Brain microvascular endothelial cell (primary cell): ENCODE results near the gene ADCYAP1R1.

Source experiments
- DNase-seq: peaks from one replicate; pipeline ENCODE4 v3.0.0-alpha.2; 2020
- H3K27ac ChIP-seq: fragments of 250-450 bp; sonication (Bioruptor Pico); 2 replicates; pipeline ENCODE4 v1.5.1; 2020; ENCODE audit warnings: mild to moderate bottlenecking, moderate library complexity
- H3K27me3 ChIP-seq: fragments of 250-450 bp; sonication (Bioruptor Pico); replicated peaks from 2 replicates; pipeline ENCODE4 v1.5.1; 2020; ENCODE audit warnings: mild to moderate bottlenecking
- H3K36me3 ChIP-seq: fragments of 250-450 bp; sonication (Bioruptor Pico); replicated peaks from 2 replicates; pipeline ENCODE4 v1.5.1; 2020; ENCODE audit warnings: mild to moderate bottlenecking
- H3K4me3 ChIP-seq: 2 replicates; pipeline ENCODE4 v1.5.1; 2011; ENCODE audit warnings: low read depth, mild to moderate bottlenecking, control low read depth, low read length, moderate library complexity
- in situ Hi-C: cut with HindIII; loops from 2 replicates; pipeline ENCODE4 v1.10.0; 2017; ENCODE audit warnings: low sequenced_read_pairs, low pct_ligation_motif_present
- TF ChIP-seq, protein P1 (sequence below): IDR thresholded peaks from 2 replicates; pipeline ENCODE4 v1.5.1; 2011; ENCODE audit warnings: low read depth, mild to moderate bottlenecking, moderate library complexity, low read length, control low read depth, inconsistent platforms; ENCODE audit errors: missing control alignments

ADCYAP1R1 gene

DNA sequence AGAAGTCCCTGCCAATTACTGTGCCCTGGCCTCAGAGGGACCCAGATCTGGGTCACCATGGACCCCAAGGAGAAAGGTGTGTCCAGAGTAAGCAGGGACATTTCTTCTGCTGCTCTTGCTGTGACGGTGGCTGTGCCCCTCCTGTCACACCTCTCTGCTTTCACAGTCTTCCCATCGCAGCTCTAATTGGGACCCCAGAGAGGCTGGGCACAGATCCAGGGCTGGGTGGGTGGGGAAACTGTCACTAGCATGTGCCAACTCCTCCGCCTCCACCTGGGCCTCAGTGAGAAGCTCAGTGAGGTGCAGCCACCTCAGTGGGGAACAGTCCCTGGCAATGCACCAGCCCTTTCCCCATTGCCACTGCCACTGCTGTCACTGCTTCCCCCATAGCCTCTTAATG is 37.3 kb upstream of the ADCYAP1R1 start:
- Histone ChIP-seq H3K27me3 (no peaks in the 10 kb centered on the region), H3K36me3 (no peaks in the 10 kb centered on the region), H3K4me3 (no peak overlapping the region), H3K27ac (no peak overlapping the region)
- TF ChIP-seq, protein P1, sequence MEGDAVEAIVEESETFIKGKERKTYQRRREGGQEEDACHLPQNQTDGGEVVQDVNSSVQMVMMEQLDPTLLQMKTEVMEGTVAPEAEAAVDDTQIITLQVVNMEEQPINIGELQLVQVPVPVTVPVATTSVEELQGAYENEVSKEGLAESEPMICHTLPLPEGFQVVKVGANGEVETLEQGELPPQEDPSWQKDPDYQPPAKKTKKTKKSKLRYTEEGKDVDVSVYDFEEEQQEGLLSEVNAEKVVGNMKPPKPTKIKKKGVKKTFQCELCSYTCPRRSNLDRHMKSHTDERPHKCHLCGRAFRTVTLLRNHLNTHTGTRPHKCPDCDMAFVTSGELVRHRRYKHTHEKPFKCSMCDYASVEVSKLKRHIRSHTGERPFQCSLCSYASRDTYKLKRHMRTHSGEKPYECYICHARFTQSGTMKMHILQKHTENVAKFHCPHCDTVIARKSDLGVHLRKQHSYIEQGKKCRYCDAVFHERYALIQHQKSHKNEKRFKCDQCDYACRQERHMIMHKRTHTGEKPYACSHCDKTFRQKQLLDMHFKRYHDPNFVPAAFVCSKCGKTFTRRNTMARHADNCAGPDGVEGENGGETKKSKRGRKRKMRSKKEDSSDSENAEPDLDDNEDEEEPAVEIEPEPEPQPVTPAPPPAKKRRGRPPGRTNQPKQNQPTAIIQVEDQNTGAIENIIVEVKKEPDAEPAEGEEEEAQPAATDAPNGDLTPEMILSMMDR = no peak
- in situ Hi-C loops = no loop called here
- no peak for DNase-seq

GRCh38 chr7:31017032-31017675 is 35.0 kb upstream of the ADCYAP1R1 start:
- H3K4me3 ChIP-seq = no peak overlapping the region
- in situ Hi-C loops = no loop called here
- no peak overlapping the region for H3K27ac ChIP-seq
- DNase-seq = no peak
- no peaks in the 10 kb centered on the region for H3K36me3 ChIP-seq
- H3K27me3 ChIP-seq = no peaks in the 10 kb centered on the region
- TF ChIP-seq, protein P1 = no peak

DNA sequence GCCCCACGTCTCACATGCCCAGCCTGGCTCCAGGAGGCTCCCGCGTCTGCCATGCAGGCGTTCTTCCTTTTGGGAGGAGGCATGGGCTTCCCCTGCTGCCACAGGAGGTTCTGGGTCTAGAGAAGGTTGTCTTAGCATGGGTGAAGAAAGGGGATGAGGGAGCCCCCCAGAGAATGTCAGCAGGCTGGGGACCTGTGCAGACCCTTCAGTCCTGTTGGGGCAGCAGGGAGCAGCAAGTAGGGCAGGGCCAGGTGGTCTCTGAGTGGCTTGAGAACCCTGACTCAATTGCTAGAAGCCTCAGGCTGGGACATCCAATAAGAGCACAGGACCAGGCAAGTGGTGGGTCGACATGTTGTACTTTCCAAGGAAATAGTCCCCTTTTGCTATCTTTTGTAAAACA is 34.4 kb upstream of the ADCYAP1R1 start:
- Histone ChIP-seq H3K27me3 (no peaks in the 10 kb centered on the region), H3K27ac (no peak overlapping the region), H3K4me3 (no peak overlapping the region), H3K36me3 (no peaks in the 10 kb centered on the region)
- TF ChIP-seq, protein P1 = no peak
- in situ Hi-C loops = no loop called here
- no peak for DNase-seq

GRCh38 chr7:31019509-31019908 is 32.6 kb upstream of the ADCYAP1R1 start:
- no peaks in the 10 kb centered on the region for H3K27me3 ChIP-seq
- TF ChIP-seq, protein P1 = no peak
- no peaks in the 10 kb centered on the region for H3K36me3 ChIP-seq
- DNase-seq = no peak
- in situ Hi-C loops = no loop called here
- no peak overlapping the region for H3K27ac ChIP-seq
- no peak overlapping the region for H3K4me3 ChIP-seq

DNA sequence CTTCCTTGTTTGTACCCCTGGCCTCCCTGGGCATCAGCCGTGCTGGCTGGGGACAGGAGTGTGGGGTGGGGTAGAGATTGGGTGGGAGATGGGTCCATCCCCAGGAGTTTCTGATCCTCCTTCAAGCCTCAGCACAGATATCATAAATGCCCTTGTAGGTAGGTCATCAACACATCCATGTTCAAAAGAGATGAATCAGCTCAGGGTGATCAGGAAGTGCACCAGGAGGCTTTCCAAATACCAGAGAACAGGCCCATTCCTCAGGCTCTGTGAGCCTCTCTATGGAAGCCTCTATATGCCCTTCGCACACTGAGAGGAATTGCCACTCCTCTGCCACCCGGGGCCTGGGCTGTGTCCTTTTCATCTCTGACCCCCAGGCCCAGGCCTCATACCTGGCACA is 31.9 kb upstream of the ADCYAP1R1 start:
- no peak for DNase-seq

DNA sequence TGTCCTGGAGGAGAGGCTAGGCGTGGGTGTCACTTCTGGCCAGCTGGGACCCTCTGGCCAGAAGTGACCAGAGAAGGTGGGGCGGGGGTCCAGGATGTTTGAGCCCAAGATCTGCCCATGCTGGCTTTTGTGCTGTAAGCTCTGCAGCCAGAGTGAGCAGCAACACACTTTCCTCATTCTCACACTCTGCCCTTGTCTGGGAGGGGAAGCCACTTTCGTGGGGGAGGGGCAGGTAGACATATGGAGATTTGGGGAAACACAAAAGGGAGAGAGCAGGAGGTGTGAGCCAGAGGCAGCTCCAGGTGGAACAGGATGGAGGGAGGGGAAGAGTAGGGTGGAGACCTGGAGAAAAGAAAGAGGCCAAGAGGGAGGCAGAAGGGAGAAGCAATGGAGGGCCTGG is 31.5 kb upstream of the ADCYAP1R1 start:
- in situ Hi-C loops = no loop called here
- Histone ChIP-seq H3K27me3 (no peaks in the 10 kb centered on the region), H3K36me3 (no peaks in the 10 kb centered on the region), H3K27ac (no peak overlapping the region), H3K4me3 (no peak overlapping the region)
- DNase-seq = no peak
- TF ChIP-seq, protein P1 = no peak

More for the DNA sequence above, 31.9 kb upstream of the ADCYAP1R1 start:
- Histone ChIP-seq H3K27ac (no peak overlapping the region), H3K36me3 (no peaks in the 10 kb centered on the region), H3K4me3 (no peak overlapping the region), H3K27me3 (no peaks in the 10 kb centered on the region)
- TF ChIP-seq, protein P1 = no peak
- in situ Hi-C loops = no loop called here
